HG03378 (cell line): ENCODE measurements around the gene CAP2.
"Not testable (repeated sequence)": the region's sequence is repeated elsewhere in the genome, so short reads cannot be mapped to it uniquely, and the experiment has no call there.

Experiments used
- ATAC-seq: cut with Tn5 transposase; IDR thresholded peaks from one replicate; pipeline ENCODE4 v1.9.1; 2021; ENCODE audit warnings: mild to moderate bottlenecking, moderate library complexity; ENCODE audit not compliant: unreplicated experiment

CAP2 gene

GRCh38 chr6:17396256-17396655, 2.9 kb downstream of the CAP2 start:
- no peak for ATAC-seq

- ATAC-seq: no peak
Observed at GRCh38 chr6:17397764-17398194, 4.4 kb downstream of the CAP2 start.

DNA sequence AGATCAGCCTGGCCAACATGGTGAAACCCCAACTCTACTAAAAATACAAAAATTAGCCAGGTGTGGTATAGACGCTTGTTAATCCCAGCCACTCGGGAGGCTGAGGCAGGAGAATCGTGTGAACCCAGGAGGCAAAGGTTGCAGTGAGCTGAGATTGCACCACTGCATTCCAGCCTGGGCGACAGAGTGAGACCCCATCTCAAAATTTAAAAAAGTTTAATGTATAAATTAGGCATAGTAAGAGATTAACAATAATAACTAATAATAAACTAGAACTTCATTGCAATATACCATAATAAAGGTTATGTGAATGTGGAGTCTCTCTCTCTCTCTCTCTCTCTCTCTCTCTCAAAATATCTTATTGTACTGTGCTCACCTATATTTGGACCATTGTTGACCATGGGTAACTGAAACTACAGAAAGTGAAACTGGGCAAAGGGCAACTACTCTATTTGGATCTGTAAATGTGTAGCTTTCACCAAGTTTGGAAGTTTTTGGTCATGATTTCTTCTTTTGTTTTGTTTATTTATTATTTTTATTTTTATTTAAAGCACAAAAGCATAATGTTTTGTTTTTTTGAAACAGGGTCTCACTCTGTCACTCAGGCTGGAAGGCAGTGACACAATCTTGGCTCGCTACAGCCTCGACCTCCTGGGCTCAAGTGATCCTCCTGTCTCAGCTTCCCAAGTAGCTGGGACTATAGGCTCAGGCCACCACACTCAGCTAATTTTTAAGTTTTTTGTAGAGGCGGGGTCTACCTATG, 12.0 kb downstream of the CAP2 start:
- not testable (repeated sequence) for ATAC-seq

GRCh38 chr6:17405944-17406245, 12.5 kb downstream of the CAP2 start:
- ATAC-seq: no peak

GRCh38 chr6:17408081-17408480, 14.7 kb downstream of the CAP2 start:
- no peak for ATAC-seq

GRCh38 chr6:17410281-17410680, 16.9 kb downstream of the CAP2 start:
- no peak for ATAC-seq

DNA sequence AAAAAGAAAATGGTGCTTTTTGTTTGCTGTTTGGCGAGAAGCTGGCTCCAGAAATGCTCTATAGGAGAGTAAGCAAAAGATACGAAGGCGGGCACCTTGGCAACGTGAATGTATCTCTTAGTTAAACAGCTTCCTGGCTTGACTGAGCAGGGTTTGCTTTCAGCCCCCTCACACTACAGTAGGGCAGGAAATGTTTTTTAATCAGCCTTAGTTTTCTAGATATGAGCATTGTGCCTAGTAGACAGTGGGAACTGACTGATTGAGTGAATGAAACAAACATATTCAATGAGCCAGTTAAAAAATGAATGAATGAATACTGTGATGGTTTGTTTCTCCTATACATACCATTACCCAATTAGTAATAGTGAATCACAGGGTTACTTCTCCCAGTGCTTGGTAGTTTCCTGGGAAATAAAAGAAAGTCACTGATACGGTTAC, 19.9 kb downstream of the CAP2 start:
- ATAC-seq: no peak

- not testable (repeated sequence) for ATAC-seq
Observed at GRCh38 chr6:17414395-17414794, 21.0 kb downstream of the CAP2 start.

DNA sequence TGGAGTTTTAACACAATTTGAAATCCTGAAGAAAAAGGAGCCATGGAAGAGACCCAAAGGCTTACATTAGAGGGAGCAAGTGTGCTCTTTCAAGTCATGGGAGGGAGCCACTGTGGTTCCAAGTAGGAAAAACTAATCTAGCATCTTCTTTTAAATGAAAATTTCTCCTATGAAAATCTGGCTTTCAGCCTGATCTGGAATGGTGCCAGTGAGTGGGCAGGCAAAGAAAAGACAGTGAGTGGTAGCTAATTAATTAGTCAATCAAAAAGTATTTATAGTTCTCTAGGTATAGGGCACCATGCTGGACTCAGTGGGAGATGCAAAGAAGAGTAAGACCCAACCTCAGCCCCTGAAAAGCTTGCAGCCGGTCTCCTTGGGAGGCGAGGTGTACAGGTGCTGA, 21.9 kb downstream of the CAP2 start:
- ATAC-seq: no peak

DNA sequence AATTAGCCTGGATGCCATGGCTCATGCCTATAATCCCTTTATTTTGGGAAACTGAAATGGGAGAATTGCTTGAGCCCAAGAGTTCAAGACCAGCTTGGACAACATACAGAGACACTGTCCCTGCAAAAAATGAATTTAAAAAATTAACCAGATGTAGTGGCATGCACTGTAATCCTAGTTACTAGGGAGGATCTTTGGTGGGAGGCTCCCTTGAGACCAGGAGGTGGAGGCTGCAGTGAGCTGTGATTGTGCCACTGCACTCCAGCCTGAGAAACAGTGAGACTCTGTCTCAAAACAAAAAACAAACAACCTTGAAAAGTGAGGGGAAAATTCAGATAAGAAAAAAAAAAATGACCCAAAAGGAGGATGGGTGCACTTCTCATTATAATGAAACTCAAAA, 23.4 kb downstream of the CAP2 start:
- no peak for ATAC-seq

DNA sequence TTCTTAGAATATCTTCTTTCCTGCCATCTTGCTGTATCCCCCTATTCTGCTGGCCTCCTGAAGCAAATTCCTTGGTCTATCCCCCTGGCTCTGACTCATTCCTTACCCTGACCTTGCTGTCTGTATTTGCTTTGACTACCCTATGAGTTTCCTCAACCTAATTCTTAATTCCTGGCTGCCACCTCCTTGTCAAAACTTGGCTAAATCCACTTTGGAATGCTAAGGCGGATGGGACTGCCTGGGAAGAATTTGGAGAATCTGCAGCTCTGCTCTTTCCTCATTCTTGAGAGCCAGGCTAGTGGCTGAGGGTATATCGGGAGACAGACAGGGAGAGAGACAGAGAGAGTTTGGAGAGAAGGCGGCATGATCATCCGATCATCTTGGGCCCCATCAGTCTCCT, 24.4 kb downstream of the CAP2 start:
- ATAC-seq: no peak

- ATAC-seq: no peak
Observed at GRCh38 chr6:17418281-17419188, 25.1 kb downstream of the CAP2 start.

DNA sequence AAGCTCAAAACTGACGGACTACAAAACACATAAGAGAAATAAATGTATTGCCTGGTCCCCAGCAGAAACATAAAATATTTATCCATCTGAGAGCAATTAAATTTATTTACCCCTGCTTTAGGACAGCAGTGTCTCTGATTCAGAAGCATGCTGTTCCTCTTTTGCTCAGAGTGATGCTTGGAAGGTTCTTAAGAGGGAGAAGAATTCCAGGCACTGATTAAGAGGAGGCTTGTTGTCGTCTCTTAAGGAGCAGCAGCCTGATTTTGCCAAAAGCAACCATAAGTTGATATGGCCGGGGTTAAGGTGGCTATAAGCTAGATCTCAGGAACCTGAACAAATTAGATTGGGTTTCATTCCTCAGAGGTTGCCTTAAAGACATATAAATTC, 25.8 kb downstream of the CAP2 start:
- ATAC-seq: no peak

DNA sequence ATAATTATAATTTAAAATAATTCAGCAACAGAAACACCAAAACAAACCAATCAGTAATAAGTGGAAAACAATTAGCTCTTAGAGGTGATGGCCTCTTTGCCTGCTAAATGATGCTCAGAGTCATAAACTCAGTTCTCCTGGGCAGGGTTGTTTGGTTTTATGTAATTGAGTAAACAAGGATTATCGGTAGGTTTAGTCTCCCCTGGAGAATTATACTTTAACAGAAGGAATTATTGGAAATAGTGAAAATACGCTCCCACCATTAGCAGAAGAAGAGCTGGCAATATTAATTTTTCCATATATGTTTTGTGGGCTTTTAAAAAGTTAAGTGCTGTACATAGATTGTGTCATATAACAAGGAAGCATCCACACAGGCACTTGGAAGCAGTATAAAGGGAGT, 27.0 kb downstream of the CAP2 start:
- no peak for ATAC-seq

DNA sequence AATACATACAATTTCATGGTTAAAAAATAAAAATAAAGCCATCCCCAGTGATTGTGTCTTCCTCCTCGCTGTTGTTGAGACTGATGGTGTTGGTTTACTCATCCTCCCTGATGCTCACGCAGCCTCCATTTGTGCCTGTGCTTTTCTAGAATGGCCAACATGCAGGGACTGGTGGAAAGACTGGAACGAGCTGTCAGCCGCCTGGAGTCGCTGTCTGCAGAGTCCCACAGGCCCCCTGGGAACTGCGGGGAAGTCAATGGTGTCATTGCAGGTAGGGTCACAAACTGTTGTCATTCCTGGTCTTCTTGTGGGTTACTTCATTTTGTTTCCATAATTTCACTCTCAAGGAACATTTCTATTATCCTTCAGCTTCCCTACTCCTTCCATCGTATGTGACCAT, 28.0 kb downstream of the CAP2 start:
- ATAC-seq: no peak

DNA sequence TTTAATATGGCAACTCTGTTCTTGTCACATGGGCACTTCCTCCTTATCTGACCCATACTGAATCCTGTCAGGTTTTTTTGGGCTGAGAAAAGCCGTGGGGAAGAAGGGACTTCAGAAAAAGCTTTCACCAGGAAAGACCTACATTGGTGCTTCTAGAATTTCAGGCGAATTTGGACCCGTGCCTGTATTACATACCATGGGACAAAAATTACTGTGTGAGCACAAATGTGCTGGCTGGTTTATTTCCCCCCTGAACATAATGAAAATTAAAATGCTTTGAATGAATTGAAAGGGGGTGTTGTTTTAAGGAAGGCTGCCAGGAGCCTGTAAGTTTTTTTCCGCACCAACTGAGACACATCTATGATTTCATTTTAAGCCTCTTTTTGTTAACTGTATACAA, 29.6 kb downstream of the CAP2 start:
- no peak for ATAC-seq

GRCh38 chr6:17427062-17427461, 33.7 kb downstream of the CAP2 start:
- ATAC-seq: no peak

DNA sequence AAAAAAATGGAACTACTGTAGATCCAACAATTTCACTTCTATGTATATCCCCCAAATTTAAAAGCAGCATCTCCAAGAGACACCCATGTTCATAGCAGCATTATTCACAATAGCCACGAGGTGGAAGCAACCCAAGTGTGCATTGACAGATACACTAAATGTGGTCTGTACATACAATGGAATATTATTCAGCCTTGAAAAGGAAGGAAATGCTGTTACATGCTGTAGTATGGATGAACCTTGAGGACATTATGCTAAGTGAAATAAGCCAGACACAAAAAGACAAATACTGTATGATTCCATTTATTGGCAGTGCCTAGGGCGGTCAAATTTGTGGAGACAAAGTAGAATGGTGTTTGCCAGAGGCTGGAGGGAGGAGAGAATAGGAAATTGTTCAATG, 34.2 kb downstream of the CAP2 start:
- ATAC-seq: no peak

DNA sequence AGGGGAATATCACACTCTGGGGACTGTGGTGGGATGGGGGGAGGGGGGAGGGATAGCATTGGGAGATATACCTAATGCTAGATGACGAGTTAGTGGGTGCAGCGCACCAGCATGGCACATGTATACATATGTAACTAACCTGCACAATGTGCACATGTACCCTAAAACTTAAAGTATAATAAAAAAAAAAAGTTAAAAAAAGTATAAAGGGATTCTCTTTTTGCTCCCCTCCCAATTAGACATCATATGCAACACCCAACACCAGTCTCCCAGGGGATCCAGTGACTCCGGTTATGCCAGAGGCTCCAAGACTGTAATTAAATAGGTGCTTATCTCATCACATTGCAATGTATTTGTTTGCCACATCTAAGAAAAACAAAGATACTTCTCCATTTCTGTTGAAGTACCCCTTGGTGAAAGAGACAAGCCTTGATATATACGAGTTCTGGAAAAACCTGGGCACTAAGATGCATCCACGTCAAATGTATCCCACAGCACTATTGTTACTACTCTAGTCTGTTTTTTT, 35.3 kb downstream of the CAP2 start:
- not testable (repeated sequence) for ATAC-seq

DNA sequence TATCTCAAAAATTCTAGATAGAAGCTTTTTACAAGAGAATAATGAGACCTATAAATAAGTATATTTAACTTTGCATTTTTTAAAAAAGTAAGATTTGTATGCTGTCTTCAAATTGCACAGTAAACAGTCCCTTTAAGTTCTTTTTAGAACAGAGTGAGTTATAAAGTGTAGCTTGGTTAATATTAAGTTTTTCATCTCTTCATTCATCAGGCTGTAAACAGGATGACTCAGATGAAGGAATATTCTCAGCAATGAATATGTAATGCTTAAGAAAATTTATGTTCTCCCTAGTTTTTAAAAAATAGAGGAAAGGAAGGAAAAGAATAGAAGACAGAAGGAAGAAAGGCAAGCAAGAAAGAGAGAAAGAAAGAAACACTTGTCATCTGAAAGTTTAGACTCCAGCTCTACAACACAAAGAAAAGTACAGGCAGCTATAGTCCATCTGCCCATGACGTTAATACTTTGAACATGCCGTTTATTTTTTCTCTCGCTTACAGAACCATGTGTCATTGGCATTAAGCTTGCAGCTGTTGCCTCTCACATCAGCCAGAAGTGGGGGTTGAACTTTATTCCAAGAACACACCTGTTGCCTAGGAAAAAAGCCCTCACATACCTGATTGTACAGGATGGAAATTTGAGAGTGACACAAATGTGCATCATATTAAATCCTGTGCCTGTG, 36.1 kb downstream of the CAP2 start:
- no peak for ATAC-seq

- ATAC-seq: no peak
Observed at GRCh38 chr6:17431581-17431980, 38.2 kb downstream of the CAP2 start.
